HG02798 (cell line): Measurements from ENCODE around the gene DVL1.

Source experiments
- ATAC-seq: cut with Tn5 transposase; IDR thresholded peaks from one replicate; pipeline ENCODE4 v1.9.1; 2021; ENCODE audit warnings: mild to moderate bottlenecking; ENCODE audit not compliant: unreplicated experiment, poor library complexity

Gene DVL1

GRCh38 chr1:1304331-1305299 lies 44.6 kb downstream of the DVL1 start:
- ATAC-seq: no peak

GRCh38 chr1:1303736-1304135 lies 45.5 kb downstream of the DVL1 start:
- no peak for ATAC-seq

- no peak for ATAC-seq
Measured at GRCh38 chr1:1302951-1303509, 46.2 kb downstream of the DVL1 start.

- no peak for ATAC-seq
Measured at GRCh38 chr1:1302006-1302430, 47.2 kb downstream of the DVL1 start.

- no peak for ATAC-seq
Measured at GRCh38 chr1:1300352-1300739, 48.9 kb downstream of the DVL1 start.

- no peak for ATAC-seq
Measured at GRCh38 chr1:1299686-1300351, 49.4 kb downstream of the DVL1 start.

GRCh38 chr1:1298861-1299685 lies 50.1 kb downstream of the DVL1 start:
- ATAC-seq: no peak

- no peak for ATAC-seq
Measured at GRCh38 chr1:1297802-1298424, 51.3 kb downstream of the DVL1 start.

- ATAC-seq: no peak
Measured at GRCh38 chr1:1296070-1297061, 52.9 kb downstream of the DVL1 start.

GRCh38 chr1:1295154-1295923 lies 53.9 kb downstream of the DVL1 start:
- no peak for ATAC-seq

GRCh38 chr1:1294250-1294890 lies 54.8 kb downstream of the DVL1 start:
- no peak for ATAC-seq

GRCh38 chr1:1293263-1294249 lies 55.7 kb downstream of the DVL1 start:
- ATAC-seq: no peak

- no peak for ATAC-seq
Measured at GRCh38 chr1:1292851-1293250, 56.4 kb downstream of the DVL1 start.

- no peak for ATAC-seq
Measured at GRCh38 chr1:1292442-1292779, 56.8 kb downstream of the DVL1 start.

- ATAC-seq: no peak
Measured at GRCh38 chr1:1291548-1292441, 57.4 kb downstream of the DVL1 start.
